MCF 10A (cell line): ENCODE measurements around the gene KLHDC7B. TPM values are rescaled to one million over a fixed set of nuclear protein-coding genes. Genes with fewer than 3 reads are reported as not detected.
A peak's percentile ranks its signal among the peaks of the same experiment; 100 is the strongest.

ENCODE experiments used
- BruUV-seq: library from RNA; stranded (reverse); fragments of 400-500 nt; replicated peaks from 2 replicates; lab custom pipeline; 2021; lab: Mats Ljungman, UMichigan
- CTCF ChIA-PET: fragments of 300-600 bp; sonication (Branson Sonifier 250); formaldehyde crosslinking; extraction: SDS; loops from one replicate; lab custom pipeline; 2021; ENCODE audit warnings: antibody characterized with exemption, inconsistent platforms; lab: Yijun Ruan, JAX
- POLR2A ChIA-PET: fragments of 300-600, 350-650 bp; sonication (Branson Sonifier 250); formaldehyde crosslinking; extraction: SDS; loops from one replicate; lab custom pipeline; 2020; ENCODE audit warnings: antibody characterized with exemption, inconsistent platforms; lab: Yijun Ruan, JAX
- DNase-seq: peaks from one replicate; pipeline ENCODE4 v3.0.0-alpha.2; 2018; ENCODE audit not compliant: unreplicated experiment
- H3K27ac Mint-ChIP-seq: one replicate; pipeline ENCODE4 v1.8.0; 2022; ENCODE audit warnings: mild to moderate bottlenecking, low read depth, mixed read lengths; ENCODE audit not compliant: unreplicated experiment
- H3K27me3 Mint-ChIP-seq: one replicate; pipeline ENCODE4 v1.8.0; 2022; ENCODE audit warnings: mixed read lengths; ENCODE audit not compliant: insufficient read depth, unreplicated experiment
- H3K36me3 Mint-ChIP-seq: one replicate; pipeline ENCODE4 v1.8.0; 2022; ENCODE audit warnings: mild to moderate bottlenecking, moderate library complexity, mixed read lengths; ENCODE audit not compliant: insufficient read depth, unreplicated experiment
- H3K4me1 Mint-ChIP-seq: one replicate; pipeline ENCODE4 v1.8.0; 2022; ENCODE audit warnings: mixed read lengths; ENCODE audit not compliant: insufficient read depth, unreplicated experiment
- H3K4me3 Mint-ChIP-seq: one replicate; pipeline ENCODE4 v1.8.0; 2022; ENCODE audit warnings: mild to moderate bottlenecking, moderate library complexity, mixed read lengths; ENCODE audit not compliant: unreplicated experiment
- H3K9me3 Mint-ChIP-seq: one replicate; pipeline ENCODE4 v1.8.0; 2022; ENCODE audit warnings: mixed read lengths; ENCODE audit not compliant: unreplicated experiment
- intact Hi-C: fragments of 100-400 bp; cut with micrococcal nuclease; formaldehyde crosslinking; loops from 2 replicates; pipeline ENCODE4 v1.14.1; 2022
- total RNA-seq: library from RNA; stranded (reverse); gene quantifications from 2 replicates; pipeline ENCODE4 v1.2.3, GENCODE V29; 2022
- TF ChIP-seq, protein P1 (sequence below): fragments of 200-600 bp; IDR thresholded peaks from one replicate; pipeline ENCODE4 v1.8.0; 2022; ENCODE audit warnings: antibody characterized with exemption, mild to moderate bottlenecking; ENCODE audit not compliant: unreplicated experiment

Gene KLHDC7B
- total RNA-seq, 1 experiment from 2014 or later = 0.98 TPM

DNA sequence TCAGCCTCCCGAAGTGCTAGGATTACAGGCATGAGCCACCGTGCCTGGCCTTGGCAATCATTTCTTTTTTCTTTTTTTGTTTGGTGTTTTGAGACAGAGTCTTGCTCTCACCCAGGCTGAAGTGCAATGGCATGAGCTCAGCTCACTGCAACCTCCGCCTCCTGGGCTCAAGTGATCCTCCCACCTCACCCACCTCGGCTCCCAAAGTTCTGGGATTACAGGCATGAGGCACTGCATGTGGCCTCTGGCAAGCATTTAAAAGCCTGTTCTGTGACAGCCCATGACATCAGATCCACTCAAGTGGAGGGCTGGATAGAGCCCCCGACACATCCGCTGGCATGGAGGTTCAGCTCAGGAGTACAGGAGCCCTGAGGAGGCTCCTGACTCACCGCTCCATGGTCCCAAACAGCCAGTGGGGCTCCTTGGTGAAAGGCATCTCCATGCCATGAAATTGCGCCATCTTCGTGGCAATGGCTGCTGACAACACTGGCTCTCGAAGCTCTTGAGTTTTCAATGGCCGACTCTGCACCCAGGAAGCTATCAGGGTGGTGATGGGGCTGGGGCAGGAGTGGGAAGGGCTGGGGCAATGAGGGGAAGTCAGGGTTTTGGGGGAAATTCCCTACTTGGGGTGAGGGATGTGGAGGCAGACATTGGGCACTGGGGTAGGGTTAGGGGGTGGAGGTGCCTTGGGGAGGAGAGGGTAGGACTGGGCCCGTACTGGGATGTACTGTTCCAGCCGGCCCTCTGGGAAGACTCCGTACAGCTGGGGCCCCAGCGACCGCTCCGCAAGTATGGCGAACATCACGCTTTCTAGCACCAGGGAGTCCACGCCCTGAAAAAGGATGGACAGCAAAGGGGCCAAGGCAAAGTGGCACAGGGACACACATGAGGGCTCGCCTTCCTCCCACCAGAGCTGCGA is 35.6 kb downstream of the KLHDC7B start:
- H3K9me3 Mint-ChIP-seq = no peaks in the 10 kb centered on the region
- ChIA-PET POLR2A (interaction anchor here (0.7 to 4.8 kb wide), 9 partner anchors 11 to 73 kb away, joined by 3 to 51 read pairs (median 10); partner anchors contain the start of genes ARSA, LMF2, NCAPH2 and SCO2), CTCF (interaction anchor here (0.6 to 1.8 kb wide), 6 partner anchors 12 to 84 kb away, joined by 3 to 5 read pairs (median 3); partner anchors contain the start of gene SYCE3)
- intact Hi-C loops = loop anchor here (5.0 kb wide), 1 partner anchor 54 kb away; the partner anchor contains the start of gene SCO2
- BruUV-seq = TSS peak; percentile 43
- H3K36me3 Mint-ChIP-seq = peaks cover 14% of the 10 kb centered on the region
- H3K27me3 Mint-ChIP-seq = no peaks in the 10 kb centered on the region
- no peaks in the 10 kb centered on the region for H3K4me1 Mint-ChIP-seq
- TF ChIP-seq, protein P1, sequence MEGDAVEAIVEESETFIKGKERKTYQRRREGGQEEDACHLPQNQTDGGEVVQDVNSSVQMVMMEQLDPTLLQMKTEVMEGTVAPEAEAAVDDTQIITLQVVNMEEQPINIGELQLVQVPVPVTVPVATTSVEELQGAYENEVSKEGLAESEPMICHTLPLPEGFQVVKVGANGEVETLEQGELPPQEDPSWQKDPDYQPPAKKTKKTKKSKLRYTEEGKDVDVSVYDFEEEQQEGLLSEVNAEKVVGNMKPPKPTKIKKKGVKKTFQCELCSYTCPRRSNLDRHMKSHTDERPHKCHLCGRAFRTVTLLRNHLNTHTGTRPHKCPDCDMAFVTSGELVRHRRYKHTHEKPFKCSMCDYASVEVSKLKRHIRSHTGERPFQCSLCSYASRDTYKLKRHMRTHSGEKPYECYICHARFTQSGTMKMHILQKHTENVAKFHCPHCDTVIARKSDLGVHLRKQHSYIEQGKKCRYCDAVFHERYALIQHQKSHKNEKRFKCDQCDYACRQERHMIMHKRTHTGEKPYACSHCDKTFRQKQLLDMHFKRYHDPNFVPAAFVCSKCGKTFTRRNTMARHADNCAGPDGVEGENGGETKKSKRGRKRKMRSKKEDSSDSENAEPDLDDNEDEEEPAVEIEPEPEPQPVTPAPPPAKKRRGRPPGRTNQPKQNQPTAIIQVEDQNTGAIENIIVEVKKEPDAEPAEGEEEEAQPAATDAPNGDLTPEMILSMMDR = no peak
- H3K4me3 Mint-ChIP-seq = peak overlapping the region; percentile 94
- DNase-seq = no peak
- no peak overlapping the region for H3K27ac Mint-ChIP-seq

DNA sequence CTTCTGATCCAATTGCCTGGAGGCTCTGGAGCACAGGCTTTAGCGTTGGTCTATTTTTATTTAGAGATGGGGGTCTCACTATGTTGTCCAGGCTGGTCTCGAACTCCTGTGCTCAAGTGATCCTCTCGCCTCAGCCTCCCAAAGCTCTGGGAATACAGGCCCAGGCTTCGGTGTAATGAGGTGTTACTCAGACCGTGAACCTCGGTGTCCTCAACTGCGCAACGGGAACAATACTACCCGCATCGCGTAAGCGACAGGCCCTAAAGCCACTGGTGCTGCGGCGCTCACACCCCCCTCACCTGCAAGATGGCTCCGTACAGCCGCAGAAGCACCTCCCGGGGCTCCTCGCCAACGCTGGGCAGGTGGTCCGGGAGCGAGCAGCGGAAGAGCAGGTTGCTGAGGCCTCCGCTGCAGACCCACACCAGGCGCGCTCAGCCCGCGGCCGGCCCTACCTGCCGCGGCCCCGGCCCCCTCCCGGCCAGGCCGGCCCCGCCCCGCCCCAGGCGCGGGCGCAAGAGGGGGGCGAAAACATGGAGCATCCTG is 36.3 kb downstream of the KLHDC7B start:
- Mint-ChIP-seq H3K9me3 (no peaks in the 10 kb centered on the region), H3K27me3 (no peaks in the 10 kb centered on the region), H3K36me3 (peaks cover 14% of the 10 kb centered on the region), H3K4me3 (peak overlapping the region; percentile 94), H3K4me1 (no peaks in the 10 kb centered on the region), H3K27ac (peak overlapping the region; percentile 93)
- no TSS peak for BruUV-seq
- intact Hi-C loops = loop anchor here (2.0 to 5.0 kb wide), 3 partner anchors 39 to 109 kb away; partner anchors contain the start of gene SCO2
- ChIA-PET POLR2A (interaction anchor here (0.6 to 4.8 kb wide), 18 partner anchors 10 to 321 kb away, joined by 3 to 51 read pairs (median 4); partner anchors contain the start of genes ARSA, LMF2, NCAPH2 and SCO2), CTCF (interaction anchor here (0.8 to 1.8 kb wide), 5 partner anchors 13 to 84 kb away, joined by 3 to 5 read pairs (median 3); partner anchors contain the start of gene SYCE3)
- TF ChIP-seq, protein P1 = no peak
- DNase-seq = peak; percentile 20

DNA sequence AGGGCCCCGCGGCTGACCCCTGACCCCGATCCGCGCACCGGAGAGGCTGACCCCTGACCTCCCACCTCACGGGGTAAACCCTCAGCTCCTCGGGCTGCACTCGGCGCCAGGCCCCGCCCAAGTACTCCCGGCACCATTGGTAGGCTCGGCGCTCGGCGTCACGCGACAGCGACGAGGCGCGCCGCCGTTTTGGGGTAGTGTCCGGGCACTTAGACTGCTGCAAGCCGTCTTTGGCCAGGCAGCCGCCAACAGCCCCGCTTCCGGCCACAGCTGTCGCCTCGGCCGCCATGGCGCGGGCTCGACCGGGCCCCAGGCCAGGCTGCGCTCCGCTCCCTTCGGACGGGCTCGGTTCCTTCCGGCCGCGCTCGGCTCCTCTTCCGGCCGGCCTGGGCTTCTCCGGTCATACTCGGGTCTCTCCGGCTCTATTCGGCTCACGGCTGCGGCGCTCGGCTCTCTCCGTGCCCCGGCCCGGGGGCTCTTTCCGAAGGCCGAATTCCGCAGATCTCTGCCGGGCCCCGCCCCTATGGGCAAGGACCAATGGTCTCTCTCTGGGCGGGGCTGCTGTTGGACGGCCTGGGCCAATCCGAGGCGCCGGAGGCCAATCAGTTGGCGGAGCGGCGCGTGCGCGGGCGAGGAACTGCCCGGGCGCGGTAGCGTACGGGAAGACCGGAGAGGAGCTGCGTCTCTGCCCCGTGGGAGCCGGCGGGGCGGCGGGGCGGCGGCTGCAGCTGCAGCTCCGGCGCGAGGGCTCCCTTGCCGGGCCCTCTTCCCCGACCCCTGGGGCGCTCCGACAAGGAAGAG is 37.0 kb downstream of the KLHDC7B start, which contains the start of gene CHKB:
Gene CHKB (minus strand): TSS at position 357 of the 801 bp plus-strand sequence. CDS start 68 bp downstream, at position 289.
- H3K27ac Mint-ChIP-seq = peak within 1 kb of the TSS; percentile 93
- intact Hi-C loops = loop anchor here (2.0 to 5.0 kb wide), 3 partner anchors 38 to 108 kb away; partner anchors contain the start of gene SCO2
- DNase-seq = peak; percentile 98
- BruUV-seq = no TSS peak
- ChIA-PET CTCF (interaction anchor here (1.0 to 1.8 kb wide), 2 partner anchors 13 to 85 kb away, joined by 3 to 5 read pairs; no protein-coding TSS in a partner anchor), POLR2A (interaction anchor here (0.6 to 4.8 kb wide), 18 partner anchors 10 to 322 kb away, joined by 3 to 51 read pairs (median 3); partner anchors contain the start of genes ARSA, LMF2, NCAPH2 and SCO2)
- H3K9me3 Mint-ChIP-seq = no peaks in the 10 kb centered on the region
- TF ChIP-seq, protein P1 = no peak
- H3K36me3 Mint-ChIP-seq = peaks cover 9% of the 10 kb centered on the region
- H3K4me1 Mint-ChIP-seq = no peaks in the 10 kb centered on the region
- H3K27me3 Mint-ChIP-seq = no peaks in the 10 kb centered on the region
- peak within 1 kb of the TSS; percentile 94 for H3K4me3 Mint-ChIP-seq
